K562 (cell line): ENCODE results near the gene ADAMTSL2.

Source experiments
- CHD4 ChIP-seq: fragments of 200-600 bp; sonication (generic); IDR thresholded peaks from 3 replicates; pipeline ENCODE4 v1.6.1; 2012; ENCODE audit warnings: low read depth, mild to moderate bottlenecking, mixed read lengths, low read length, inconsistent platforms; ENCODE audit not compliant: insufficient read depth, insufficient replicate concordance, poor library complexity, severe bottlenecking
- DNMT1 ChIP-seq: fragments of 450-650 bp; IDR thresholded peaks from 2 replicates; pipeline ENCODE4 v1.6.1; 2016; ENCODE audit warnings: antibody characterized with exemption, mild to moderate bottlenecking
- EZH2 ChIP-seq: IDR thresholded peaks from 2 replicates; pipeline ENCODE4 v1.6.1; 2012; ENCODE audit warnings: low read depth, mild to moderate bottlenecking, inconsistent platforms, low read length, borderline replicate concordance
- NFYB ChIP-seq: IDR thresholded peaks from 2 replicates; pipeline ENCODE4 v1.6.1; 2011; ENCODE audit warnings: mild to moderate bottlenecking, moderate library complexity; ENCODE audit not compliant: insufficient read length; ENCODE audit errors: extremely low read depth
- OTX1 ChIP-seq: fragments of 450-650 bp; formaldehyde crosslinking; IDR thresholded peaks from 2 replicates; pipeline ENCODE4 v1.4.0; 2022; ENCODE audit warnings: mild to moderate bottlenecking
- TAF1 ChIP-seq: IDR thresholded peaks from 2 replicates; pipeline ENCODE4 v1.6.1; 2011; ENCODE audit warnings: mild to moderate bottlenecking, low read length, moderate library complexity; ENCODE audit not compliant: insufficient read depth, control insufficient read depth, severe bottlenecking; ENCODE audit errors: extremely low read depth
- TEAD4 ChIP-seq, 2 experiments: sonication (generic) in 1 of 2; formaldehyde crosslinking in 1 of 2; IDR thresholded peaks; 2 replicates each; pipeline versions ENCODE4 v1.6.1 to v1.8.0; 2012 to 2022; ENCODE audit warnings: borderline replicate concordance in 1 of 2, inconsistent platforms in 1 of 2, low read length in 1 of 2, mild to moderate bottlenecking in 1 of 2, missing genetic modification reagents in 1 of 2
- TF ChIP-seq, protein P1 (sequence below): fragments of 250-450 bp; sonication (Bioruptor Pico); IDR thresholded peaks from 2 replicates; pipeline ENCODE4 v1.8.0; 2022; ENCODE audit warnings: inconsistent platforms, mild to moderate bottlenecking, moderate library complexity, borderline replicate concordance

DNA sequence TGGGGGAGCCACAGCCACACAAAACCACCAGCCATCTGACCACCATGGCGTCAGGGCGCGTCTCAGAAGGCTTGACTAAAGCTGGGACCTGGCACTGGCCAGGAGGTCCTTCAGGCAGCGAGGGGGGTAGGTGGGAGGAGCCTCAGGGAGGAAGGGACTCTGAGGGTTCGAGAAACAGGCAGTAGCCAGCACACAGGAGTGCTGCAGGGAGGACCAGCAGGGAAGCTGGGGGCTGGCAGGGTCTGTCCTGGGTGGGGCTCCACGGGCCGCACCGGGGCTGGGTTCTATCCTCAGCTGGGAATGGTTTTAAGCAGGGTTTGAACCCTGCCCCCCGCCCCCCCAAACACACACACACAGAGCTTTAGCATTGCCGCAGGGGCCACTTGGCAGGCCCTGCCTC is 67.2 kb downstream of the ADAMTSL2 start:
- TF ChIP-seq, protein P1, sequence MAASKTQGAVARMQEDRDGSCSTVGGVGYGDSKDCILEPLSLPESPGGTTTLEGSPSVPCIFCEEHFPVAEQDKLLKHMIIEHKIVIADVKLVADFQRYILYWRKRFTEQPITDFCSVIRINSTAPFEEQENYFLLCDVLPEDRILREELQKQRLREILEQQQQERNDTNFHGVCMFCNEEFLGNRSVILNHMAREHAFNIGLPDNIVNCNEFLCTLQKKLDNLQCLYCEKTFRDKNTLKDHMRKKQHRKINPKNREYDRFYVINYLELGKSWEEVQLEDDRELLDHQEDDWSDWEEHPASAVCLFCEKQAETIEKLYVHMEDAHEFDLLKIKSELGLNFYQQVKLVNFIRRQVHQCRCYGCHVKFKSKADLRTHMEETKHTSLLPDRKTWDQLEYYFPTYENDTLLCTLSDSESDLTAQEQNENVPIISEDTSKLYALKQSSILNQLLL (CRISPR knock-in tag): no peak
- no peak for TF ChIP-seq EZH2
- TF ChIP-seq NFYB: no peak
- TF ChIP-seq OTX1: no peak
- TF ChIP-seq CHD4: no peak
- no peak for TF ChIP-seq TEAD4 (IDR thresholded peaks at IDR 0.05; ENCODE audit: low read length)
- no peak for TF ChIP-seq TEAD4 (CRISPR knock-in tag; IDR thresholded peaks at IDR 0.05; ENCODE audit: borderline replicate concordance)
- no peak for TF ChIP-seq TAF1
- TF ChIP-seq DNMT1: no peak
